RWPE2 (cell line): ENCODE measurements around the gene TMEM91.

ENCODE experiments used
- ATAC-seq: fragments of 200-7000 bp; cut with Tn5 transposase; 3 replicates; pipeline ENCODE4 v1.9.1; 2021; ENCODE audit warnings: low read depth
- DNase-seq: peaks from one replicate; pipeline ENCODE4 v3.0.0-alpha.2; 2020; ENCODE audit warnings: low spot score
- H3K27ac ChIP-seq: fragments of 450-650 bp; 2 replicates; pipeline ENCODE4 v1.5.1; 2017; ENCODE audit warnings: mild to moderate bottlenecking; ENCODE audit not compliant: poor library complexity, severe bottlenecking
- H3K27me3 ChIP-seq: fragments of 250-450 bp; sonication (Bioruptor Pico); 2 replicates; pipeline ENCODE4 v1.5.1; 2021; ENCODE audit warnings: mild to moderate bottlenecking, moderate library complexity; ENCODE audit not compliant: insufficient read depth, poor library complexity, severe bottlenecking
- H3K36me3 ChIP-seq: fragments of 250-450 bp; sonication (Bioruptor Pico); 2 replicates; pipeline ENCODE4 v1.5.1; 2020; ENCODE audit warnings: low read depth, mild to moderate bottlenecking, moderate library complexity
- H3K4me1 ChIP-seq: fragments of 250-450 bp; sonication (Bioruptor Pico); 2 replicates; pipeline ENCODE4 v1.5.1; 2021; ENCODE audit warnings: mild to moderate bottlenecking, moderate library complexity; ENCODE audit not compliant: insufficient read depth, poor library complexity, severe bottlenecking
- H3K4me3 ChIP-seq: fragments of 250-450 bp; sonication (Bioruptor Pico); 2 replicates; pipeline ENCODE4 v1.5.1; 2021; ENCODE audit warnings: mild to moderate bottlenecking, moderate library complexity; ENCODE audit not compliant: severe bottlenecking
- H3K9me3 ChIP-seq: fragments of 250-450 bp; sonication (Bioruptor Pico); 2 replicates; pipeline ENCODE4 v1.5.1; 2021; ENCODE audit warnings: mild to moderate bottlenecking, moderate library complexity; ENCODE audit not compliant: severe bottlenecking
- CTCF ChIP-seq: fragments of 450-650 bp; IDR thresholded peaks from one replicate; pipeline ENCODE4 v1.5.1; 2017; ENCODE audit warnings: mild to moderate bottlenecking, moderate library complexity; ENCODE audit not compliant: poor library complexity, severe bottlenecking

Gene TMEM91

GRCh38 chr19:41376241-41376997, at the start of gene TMEM91:
TMEM91 (plus strand) TSS chr19:41376533; CDS start chr19:41378310, 1,777 bp downstream.
- DNase-seq, result no peak
- Histone ChIP-seq H3K27ac (peak within 1 kb of the TSS; percentile 12), H3K36me3 (no peaks in the 10 kb centered on the region)

GRCh38 chr19:41327076-41327575, 49.2 kb upstream of the TMEM91 start:
- Histone ChIP-seq H3K4me3 (peak overlapping the region; percentile 26), H3K36me3 (peaks cover 40% of the 10 kb centered on the region), H3K9me3 (no peaks in the 10 kb centered on the region), H3K4me1 (peaks cover 50% of the 10 kb centered on the region), H3K27me3 (no peaks in the 10 kb centered on the region), H3K27ac (peak overlapping the region; percentile 91)
- TF ChIP-seq CTCF, result no peak
- no peak for DNase-seq
- no peak for ATAC-seq

More at GRCh38 chr19:41376241-41376997, at the start of gene TMEM91:
- peak; percentile 26; the same call in 2 of the 3 replicates for ATAC-seq
- TF ChIP-seq CTCF, result no peak
- Histone ChIP-seq H3K9me3 (no peaks in the 10 kb centered on the region), H3K4me3 (peak within 1 kb of the TSS; percentile 41), H3K27me3 (no peaks in the 10 kb centered on the region), H3K4me1 (peaks cover 13% of the 10 kb centered on the region)

- DNase-seq (peak; percentile 93), ATAC-seq (peak; percentile 73)
- Histone ChIP-seq H3K27me3 (no peaks in the 10 kb centered on the region), H3K27ac (peak overlapping the region; percentile 91), H3K4me3 (peak overlapping the region; percentile 26), H3K36me3 (peaks cover 40% of the 10 kb centered on the region), H3K4me1 (peaks cover 50% of the 10 kb centered on the region), H3K9me3 (no peaks in the 10 kb centered on the region)
- TF ChIP-seq CTCF, result no peak
Measured at GRCh38 chr19:41327576-41328156, 48.7 kb upstream of the TMEM91 start.

GRCh38 chr19:41328157-41328841, 48.0 kb upstream of the TMEM91 start:
- TF ChIP-seq CTCF, result no peak
- H3K36me3 ChIP-seq, result peaks cover 39% of the 10 kb centered on the region
- peaks cover 44% of the 10 kb centered on the region for H3K4me1 ChIP-seq
- DNase-seq, result no peak
- no peaks in the 10 kb centered on the region for H3K27me3 ChIP-seq
- no peaks in the 10 kb centered on the region for H3K9me3 ChIP-seq
- ATAC-seq, result no peak
- peak overlapping the region; percentile 91 for H3K27ac ChIP-seq
- no peak overlapping the region for H3K4me3 ChIP-seq
